CD14-positive monocyte (primary cell): ENCODE data around the gene VPS52. TPM values are rescaled to one million over a fixed set of nuclear protein-coding genes. Genes with fewer than 3 reads are reported as not detected.

Experiments
- DNase-seq, 3 donors: peaks; one replicate each; pipeline ENCODE4 v3.0.0-alpha.2; 2011 to 2022
- H2AFZ ChIP-seq: 2 replicates; pipeline ENCODE4 v1.6.0; 2012; ENCODE audit warnings: mild to moderate bottlenecking, low read depth, low read length, inconsistent platforms; ENCODE audit not compliant: insufficient read depth, poor library complexity, severe bottlenecking
- H3K27ac ChIP-seq, 2 donors: 1 replicate in 1 of 2; 2 replicates in 1 of 2; pipeline ENCODE4 v1.5.1; 2012 to 2013; ENCODE audit warnings: low read length in 2 of 2, control low read depth in 1 of 2, inconsistent platforms in 1 of 2, low read depth in 1 of 2, mild to moderate bottlenecking in 1 of 2
- H3K27me3 ChIP-seq, 2 donors: one replicate each; pipeline versions ENCODE4 v1.6.0 to v1.6.1; 2011 to 2013; ENCODE audit warnings: low read length in 2 of 2; ENCODE audit not compliant: control insufficient read depth in 2 of 2, insufficient read depth in 2 of 2
- H3K36me3 ChIP-seq, 2 donors: replicated peaks in 1 of 2; 1 replicate in 1 of 2; 2 replicates in 1 of 2; pipeline versions ENCODE4 v1.5.1 to v1.6.1; 2012 to 2013; ENCODE audit warnings: low read length in 2 of 2, control low read depth in 1 of 2, inconsistent platforms in 1 of 2, mild to moderate bottlenecking in 1 of 2; ENCODE audit not compliant: insufficient read depth in 2 of 2, control insufficient read depth in 1 of 2
- H3K4me1 ChIP-seq, 2 donors: 1 replicate in 1 of 2; 2 replicates in 1 of 2; pipeline versions ENCODE4 v1.5.1 to v1.6.1; 2012 to 2013; ENCODE audit warnings: low read length in 2 of 2, control low read depth in 1 of 2, inconsistent platforms in 1 of 2, mild to moderate bottlenecking in 1 of 2, moderate library complexity in 1 of 2; ENCODE audit not compliant: insufficient read depth in 2 of 2, control insufficient read depth in 1 of 2
- H3K4me2 ChIP-seq: replicated peaks from 2 replicates; pipeline ENCODE3; 2012; ENCODE audit warnings: low read length, moderate library complexity, mild to moderate bottlenecking; ENCODE audit not compliant: poor library complexity, severe bottlenecking; ENCODE audit errors: extremely low read depth
- H3K4me3 ChIP-seq, 3 experiments: fragments of 200-600 bp in 1 of 3; sonication (generic) in 1 of 3; replicated peaks in 1 of 3; 1 replicate in 2 of 3; 2 replicates in 1 of 3; pipeline ENCODE4 v1.5.1; 2011 to 2013; ENCODE audit warnings: low read length in 3 of 3, mild to moderate bottlenecking in 3 of 3, control low read depth in 2 of 3, low read depth in 2 of 3, inconsistent platforms in 1 of 3, moderate library complexity in 1 of 3
- H3K79me2 ChIP-seq: 2 replicates; pipeline ENCODE4 v1.6.0; 2012; ENCODE audit warnings: mild to moderate bottlenecking, control low read depth, inconsistent platforms, low read length, moderate library complexity; ENCODE audit not compliant: insufficient read depth
- H3K9ac ChIP-seq: 2 replicates; pipeline ENCODE4 v1.6.0; 2017; ENCODE audit warnings: low read length, mild to moderate bottlenecking; ENCODE audit not compliant: insufficient read depth, poor library complexity, severe bottlenecking
- H3K9me3 ChIP-seq, 2 donors: replicated peaks in 1 of 2; 1 replicate in 1 of 2; 2 replicates in 1 of 2; pipeline versions ENCODE4 v1.5.1 to v1.6.1; 2012 to 2013; ENCODE audit warnings: low read length in 2 of 2, control low read depth in 1 of 2; ENCODE audit not compliant: control insufficient read depth in 1 of 2, insufficient read depth in 1 of 2
- H4K20me1 ChIP-seq: 2 replicates; pipeline ENCODE4 v1.6.0; 2012; ENCODE audit warnings: mild to moderate bottlenecking, low read length, control low read depth, moderate library complexity; ENCODE audit not compliant: insufficient read depth
- H3K27ac Mint-ChIP-seq, 7 donors: one replicate each; pipeline ENCODE4 v1.8.0; 2020; ENCODE audit warnings: mild to moderate bottlenecking in 7 of 7, mixed read lengths in 7 of 7, moderate library complexity in 6 of 7, inconsistent platforms in 2 of 7
- H3K27me3 Mint-ChIP-seq, 3 donors: one replicate each; pipeline ENCODE4 v1.8.0; 2021 to 2022; ENCODE audit warnings: low read depth in 3 of 3, mild to moderate bottlenecking in 3 of 3, mixed read lengths in 3 of 3, moderate library complexity in 3 of 3, inconsistent platforms in 1 of 3
- H3K36me3 Mint-ChIP-seq, 2 donors: one replicate each; pipeline ENCODE4 v1.8.0; 2020; ENCODE audit warnings: mixed read lengths in 2 of 2, inconsistent platforms in 1 of 2, mild to moderate bottlenecking in 1 of 2
- H3K4me1 Mint-ChIP-seq: one replicate; pipeline ENCODE4 v1.8.0; 2020; ENCODE audit warnings: mild to moderate bottlenecking, mixed read lengths
- H3K4me3 Mint-ChIP-seq, 2 donors: one replicate each; pipeline ENCODE4 v1.8.0; 2020; ENCODE audit warnings: mild to moderate bottlenecking in 2 of 2, mixed read lengths in 2 of 2, moderate library complexity in 1 of 2
- H3K9me3 Mint-ChIP-seq, 7 donors: one replicate each; pipeline ENCODE4 v1.8.0; 2020 to 2022; ENCODE audit warnings: mixed read lengths in 7 of 7, mild to moderate bottlenecking in 6 of 7, moderate library complexity in 6 of 7, inconsistent platforms in 2 of 7
- WGBS: methylation state at CpG from one replicate; pipeline ENCODE4 v1.1.5; 2013; ENCODE audit warnings: missing lambda C conversion rate; ENCODE audit not compliant: insufficient coverage; 5-methylcytosine and 5-hydroxymethylcytosine counted together
- intact Hi-C, 2 donors: fragments of 100-400 bp; cut with micrococcal nuclease; formaldehyde crosslinking; loops; one replicate each; pipeline versions ENCODE4 v1.15.0 to v1.15.1; 2023
- polyA plus RNA-seq, 3 donors: library from polyadenylated mRNA; depleted of rRNA in 1 of 3; unstranded in 2 of 3; stranded (reverse) in 1 of 3; fragments of 300-500 nt in 2 of 3; fragments of >200 nt in 1 of 3; fragmentation: Illumina TruSeq in 2 of 3; gene quantifications; 1 replicate in 2 of 3; 2 replicates in 1 of 3; pipeline ENCODE4 v1.2.3, GENCODE V29; 2012 to 2021
- TF ChIP-seq, protein P1 (sequence below): fragments of 200-600 bp; IDR thresholded peaks from one replicate; pipeline ENCODE4 v1.8.0; 2022; ENCODE audit warnings: antibody characterized with exemption, mild to moderate bottlenecking

VPS52 gene
- polyA plus RNA-seq, 3 donors, result 11.0 to 150 (median 14.5) TPM

DNA sequence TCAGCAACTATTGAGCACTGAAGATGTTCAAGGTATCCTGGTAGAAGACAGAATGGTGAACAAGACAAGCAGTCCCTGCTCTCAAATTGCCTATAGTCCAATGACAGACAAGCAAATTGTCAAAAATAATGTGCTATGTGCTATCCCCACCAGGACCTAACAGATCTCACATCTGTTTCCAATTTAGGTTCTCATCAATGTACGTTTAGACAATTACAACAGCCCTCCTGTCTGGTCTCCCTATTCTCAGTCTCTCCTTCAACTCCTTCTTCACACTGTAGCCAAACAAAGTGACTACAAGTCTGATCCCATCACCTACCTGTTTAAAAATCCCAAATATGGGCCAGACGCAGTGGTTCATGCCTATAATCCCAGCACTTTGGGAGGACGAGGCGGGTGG, 34.7 kb upstream of the VPS52 start:
- intact Hi-C loops, result no loop called here
- H3K27ac Mint-ChIP-seq, result peak overlapping the region in 2 of 7 donors; percentile 42 to 62
- peaks cover 100% of the 10 kb centered on the region for H3K79me2 ChIP-seq
- 97% methylated on average over 4 of the region's 4 CpGs for WGBS
- no peak overlapping the region for H3K4me3 Mint-ChIP-seq
- peaks cover 99% of the 10 kb centered on the region for H4K20me1 ChIP-seq
- H3K27me3 ChIP-seq, result no peaks in the 10 kb centered on the region
- no peaks in the 10 kb centered on the region for H3K27me3 Mint-ChIP-seq
- no peak overlapping the region for H3K4me2 ChIP-seq
- H3K9me3 ChIP-seq, result no peaks in the 10 kb centered on the region
- peaks cover 3 to 11% of the 10 kb centered on the region in 2 donors for H3K4me1 ChIP-seq
- no peak for DNase-seq
- peak overlapping the region in 1 of 2 donors; percentile 6 for H3K27ac ChIP-seq
- no peak overlapping the region for H3K4me3 ChIP-seq
- H3K9ac ChIP-seq, result no peak overlapping the region
- peaks cover 40 to 87% of the 10 kb centered on the region in 2 donors for H3K36me3 ChIP-seq
- peaks cover 53 to 84% of the 10 kb centered on the region in 2 donors for H3K36me3 Mint-ChIP-seq
- no peak overlapping the region for H2AFZ ChIP-seq
- peaks cover 32% of the 10 kb centered on the region for H3K4me1 Mint-ChIP-seq
- TF ChIP-seq, protein P1, sequence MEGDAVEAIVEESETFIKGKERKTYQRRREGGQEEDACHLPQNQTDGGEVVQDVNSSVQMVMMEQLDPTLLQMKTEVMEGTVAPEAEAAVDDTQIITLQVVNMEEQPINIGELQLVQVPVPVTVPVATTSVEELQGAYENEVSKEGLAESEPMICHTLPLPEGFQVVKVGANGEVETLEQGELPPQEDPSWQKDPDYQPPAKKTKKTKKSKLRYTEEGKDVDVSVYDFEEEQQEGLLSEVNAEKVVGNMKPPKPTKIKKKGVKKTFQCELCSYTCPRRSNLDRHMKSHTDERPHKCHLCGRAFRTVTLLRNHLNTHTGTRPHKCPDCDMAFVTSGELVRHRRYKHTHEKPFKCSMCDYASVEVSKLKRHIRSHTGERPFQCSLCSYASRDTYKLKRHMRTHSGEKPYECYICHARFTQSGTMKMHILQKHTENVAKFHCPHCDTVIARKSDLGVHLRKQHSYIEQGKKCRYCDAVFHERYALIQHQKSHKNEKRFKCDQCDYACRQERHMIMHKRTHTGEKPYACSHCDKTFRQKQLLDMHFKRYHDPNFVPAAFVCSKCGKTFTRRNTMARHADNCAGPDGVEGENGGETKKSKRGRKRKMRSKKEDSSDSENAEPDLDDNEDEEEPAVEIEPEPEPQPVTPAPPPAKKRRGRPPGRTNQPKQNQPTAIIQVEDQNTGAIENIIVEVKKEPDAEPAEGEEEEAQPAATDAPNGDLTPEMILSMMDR, result no peak
- H3K9me3 Mint-ChIP-seq, result peaks cover 0 to 1% (median 0%) of the 10 kb centered on the region in 7 donors

DNA sequence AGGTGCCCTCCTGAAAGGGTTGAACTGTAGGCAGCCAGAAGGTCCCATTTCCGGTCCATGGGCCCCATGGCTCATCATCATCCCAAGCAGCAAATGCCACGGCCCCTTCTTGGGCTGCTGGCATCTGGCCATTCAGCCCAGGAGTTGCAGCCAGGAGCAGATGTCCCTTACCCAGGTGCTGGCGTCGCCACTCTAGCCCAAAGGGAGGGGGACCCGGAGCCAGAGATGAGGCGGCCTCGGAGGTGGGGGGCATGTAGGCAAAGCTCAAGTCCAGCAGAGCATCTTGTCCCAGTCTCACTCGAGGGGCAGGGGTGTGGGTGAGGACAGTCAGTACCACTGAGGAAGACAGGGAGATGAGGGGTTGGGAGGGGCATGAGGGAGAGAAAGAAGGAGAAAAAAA, 33.4 kb upstream of the VPS52 start:
- Histone ChIP-seq H3K4me3 (no peak overlapping the region), H3K27ac (no peak overlapping the region)

More for the DNA sequence above, 33.4 kb upstream of the VPS52 start:
- Histone ChIP-seq H3K79me2 (peaks cover 100% of the 10 kb centered on the region), H2AFZ (no peak overlapping the region), H3K9me3 (no peaks in the 10 kb centered on the region), H3K27me3 (no peaks in the 10 kb centered on the region), H3K9ac (no peak overlapping the region), H3K36me3 (peaks cover 38 to 80% of the 10 kb centered on the region in 2 donors), H3K4me2 (no peak overlapping the region), H3K4me1 (peaks cover 16 to 24% of the 10 kb centered on the region in 2 donors), H4K20me1 (peaks cover 99% of the 10 kb centered on the region)
- TF ChIP-seq, protein P1, result no peak
- intact Hi-C loops, result no loop called here
- peaks cover 49 to 80% of the 10 kb centered on the region in 2 donors for H3K36me3 Mint-ChIP-seq
- peaks cover 41% of the 10 kb centered on the region for H3K4me1 Mint-ChIP-seq
- H3K9me3 Mint-ChIP-seq, result peaks cover 0 to 1% (median 0%) of the 10 kb centered on the region in 7 donors
- no peak overlapping the region for H3K4me3 Mint-ChIP-seq
- WGBS, result 96% methylated on average over 8 of the region's 8 CpGs
- no peak for DNase-seq
- H3K27me3 Mint-ChIP-seq, result no peaks in the 10 kb centered on the region
- H3K27ac Mint-ChIP-seq, result peak overlapping the region in 3 of 7 donors; percentile 0 to 50 (median 21)
